ENCODE data around the gene GNA15.

GNA15 gene

DNA sequence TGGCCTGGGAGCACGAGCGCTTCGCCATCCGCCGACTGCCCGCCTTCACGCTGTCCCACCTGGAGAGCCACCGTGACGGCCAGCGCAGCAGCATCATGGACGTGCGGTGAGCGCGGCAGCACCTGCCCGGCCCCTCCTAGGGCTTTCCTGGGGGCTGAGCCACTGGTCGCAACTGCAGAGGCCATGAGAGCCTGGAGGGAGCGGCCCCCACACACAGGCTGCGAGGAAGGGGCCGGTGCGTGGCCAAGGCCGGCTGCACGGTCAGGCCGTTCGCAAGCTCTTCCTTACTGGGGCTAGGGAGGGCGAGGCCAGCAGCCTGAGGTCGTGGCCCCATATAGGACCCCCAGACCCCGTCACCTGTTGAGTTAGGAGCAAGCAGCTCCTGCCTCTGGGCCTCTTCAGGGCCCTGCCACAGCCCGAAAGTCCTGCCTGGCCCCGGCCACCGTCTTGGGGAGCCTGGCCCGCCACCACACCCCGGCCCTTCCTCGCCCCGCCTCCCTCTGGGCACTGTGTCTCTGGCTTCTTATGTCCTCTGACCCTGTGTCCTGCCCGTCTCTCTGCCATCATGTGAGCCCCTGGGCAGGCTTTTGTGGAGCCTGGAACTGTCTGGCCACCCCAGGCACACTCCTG lies 68.9 kb downstream of the GNA15 start:
- Histone ChIP-seq H2AK5ac (ENCODE audit: low read depth, low read length) (no peak overlapping the region), H4K91ac (ENCODE audit: low read depth, low read length, poor library complexity) (no peak overlapping the region), H3K27me3 (ENCODE audit: control insufficient read depth in 3 of 3, insufficient read depth in 3 of 3, low read depth in 1 of 3, low read length in 3 of 3) (no peaks in the 10 kb centered on the region), H3K79me1 (ENCODE audit: low read depth, low read length) (peaks cover 6% of the 10 kb centered on the region), H3K27ac (replicated peaks; ENCODE audit: low read length) (no peak overlapping the region), H3K18ac (ENCODE audit: low read length) (no peak overlapping the region), H4K8ac (ENCODE audit: low read depth, low read length) (no peak overlapping the region), H3K36me3 (replicated peaks in 1 of 2; ENCODE audit: control insufficient read depth in 2 of 2, insufficient read depth in 2 of 2, low read length in 2 of 2) (peaks cover 19 to 63% of the 10 kb centered on the region in 2 donors), H2BK120ac (ENCODE audit: low read depth, low read length) (no peak overlapping the region), H2BK12ac (ENCODE audit: low read length) (no peak overlapping the region), H3K23ac (ENCODE audit: low read depth, low read length, poor library complexity) (peak overlapping the region; percentile 73), H3K4me1 (ENCODE audit: control insufficient read depth in 2 of 2, insufficient read depth in 1 of 2, low read depth in 1 of 2, low read length in 2 of 2) (peaks cover 0 to 4% of the 10 kb centered on the region in 2 donors), H3K14ac (ENCODE audit: low read length) (no peak overlapping the region), H2BK15ac (ENCODE audit: low read length) (no peak overlapping the region), H2AFZ (ENCODE audit: low read length) (no peak overlapping the region), H3K9ac (ENCODE audit: low read depth, low read length, poor library complexity) (peak overlapping the region; percentile 30), H2BK5ac (ENCODE audit: low read length) (no peak overlapping the region), H3K4me2 (ENCODE audit: insufficient read depth, low read length, poor library complexity, severe bottlenecking) (no peak overlapping the region), H3K9me3 (replicated peaks in 1 of 2; ENCODE audit: control insufficient read depth in 2 of 2, insufficient read depth in 1 of 2, low read depth in 1 of 2, low read length in 2 of 2) (peaks cover 0 to 2% of the 10 kb centered on the region in 2 donors), H3K4ac (ENCODE audit: low read length) (no peak overlapping the region), H3K4me3 (ENCODE audit: low read length in 2 of 2) (no peak overlapping the region)
- no peak for DNase-seq (ENCODE audit: low spot score)
- WGBS, 2 donors (ENCODE audit: extremely low coverage in 2 of 2, insufficient read length in 2 of 2, insufficient replicate concordance in 1 of 2): no CpG with 5 or more reads among the region's 35 CpGs

GRCh38 chr19:3206216-3206953 lies 70.6 kb downstream of the GNA15 start:
- Histone ChIP-seq H2BK12ac (ENCODE audit: low read length) (peak overlapping the region; percentile 73), H2BK120ac (ENCODE audit: low read depth, low read length) (no peak overlapping the region), H3K4me2 (ENCODE audit: insufficient read depth, low read length, poor library complexity, severe bottlenecking) (no peak overlapping the region), H2AK5ac (ENCODE audit: low read depth, low read length) (no peak overlapping the region), H3K79me1 (ENCODE audit: low read depth, low read length) (peaks cover 8% of the 10 kb centered on the region), H3K4ac (ENCODE audit: low read length) (no peak overlapping the region), H2AFZ (ENCODE audit: low read length) (no peak overlapping the region), H4K91ac (ENCODE audit: low read depth, low read length, poor library complexity) (no peak overlapping the region), H3K14ac (ENCODE audit: low read length) (no peak overlapping the region), H3K18ac (ENCODE audit: low read length) (no peak overlapping the region), H3K9ac (ENCODE audit: low read depth, low read length, poor library complexity) (no peak overlapping the region), H3K27me3 (ENCODE audit: control insufficient read depth in 3 of 3, insufficient read depth in 3 of 3, low read depth in 1 of 3, low read length in 3 of 3) (no peaks in the 10 kb centered on the region), H2BK5ac (ENCODE audit: low read length) (no peak overlapping the region), H3K4me1 (ENCODE audit: control insufficient read depth in 2 of 2, insufficient read depth in 1 of 2, low read depth in 1 of 2, low read length in 2 of 2) (peaks cover 1 to 4% of the 10 kb centered on the region in 2 donors), H3K23ac (ENCODE audit: low read depth, low read length, poor library complexity) (no peak overlapping the region), H3K36me3 (replicated peaks in 1 of 2; ENCODE audit: control insufficient read depth in 2 of 2, insufficient read depth in 2 of 2, low read length in 2 of 2) (peaks cover 19 to 54% of the 10 kb centered on the region in 2 donors), H2BK15ac (ENCODE audit: low read length) (no peak overlapping the region), H4K8ac (ENCODE audit: low read depth, low read length) (no peak overlapping the region), H3K27ac (replicated peaks; ENCODE audit: low read length) (no peak overlapping the region), H3K9me3 (replicated peaks in 1 of 2; ENCODE audit: control insufficient read depth in 2 of 2, insufficient read depth in 1 of 2, low read depth in 1 of 2, low read length in 2 of 2) (peaks cover 0 to 2% of the 10 kb centered on the region in 2 donors), H3K4me3 (ENCODE audit: low read length in 2 of 2) (no peak overlapping the region)
- no peak for DNase-seq (ENCODE audit: low spot score)
- WGBS, 2 donors (ENCODE audit: extremely low coverage in 2 of 2, insufficient read length in 2 of 2, insufficient replicate concordance in 1 of 2): no CpG with 5 or more reads among the region's 28 CpGs

- H3K79me1 ChIP-seq (ENCODE audit: low read depth, low read length): peaks cover 5% of the 10 kb centered on the region
- no peak overlapping the region for H3K27ac ChIP-seq (replicated peaks; ENCODE audit: low read length)
- no peak overlapping the region for H2AFZ ChIP-seq (ENCODE audit: low read length)
- H3K4ac ChIP-seq (ENCODE audit: low read length): no peak overlapping the region
- H3K4me2 ChIP-seq (ENCODE audit: insufficient read depth, low read length, poor library complexity, severe bottlenecking): no peak overlapping the region
- H2AK5ac ChIP-seq (ENCODE audit: low read depth, low read length): no peak overlapping the region
- peaks cover 0 to 2% of the 10 kb centered on the region in 2 donors for H3K9me3 ChIP-seq (replicated peaks in 1 of 2; ENCODE audit: control insufficient read depth in 2 of 2, insufficient read depth in 1 of 2, low read depth in 1 of 2, low read length in 2 of 2)
- no peak overlapping the region for H4K8ac ChIP-seq (ENCODE audit: low read depth, low read length)
- H2BK15ac ChIP-seq (ENCODE audit: low read length): no peak overlapping the region
- peak overlapping the region; percentile 60 for H3K9ac ChIP-seq (ENCODE audit: low read depth, low read length, poor library complexity)
- no peak for DNase-seq (ENCODE audit: low spot score)
- peak overlapping the region; percentile 39 for H2BK5ac ChIP-seq (ENCODE audit: low read length)
- H3K23ac ChIP-seq (ENCODE audit: low read depth, low read length, poor library complexity): no peak overlapping the region
- no peak overlapping the region for H4K91ac ChIP-seq (ENCODE audit: low read depth, low read length, poor library complexity)
- H3K4me3 ChIP-seq (ENCODE audit: low read length in 2 of 2): no peak overlapping the region
- no peak overlapping the region for H2BK12ac ChIP-seq (ENCODE audit: low read length)
- H3K18ac ChIP-seq (ENCODE audit: low read length): no peak overlapping the region
- peaks cover 1 to 4% of the 10 kb centered on the region in 2 donors for H3K4me1 ChIP-seq (ENCODE audit: control insufficient read depth in 2 of 2, insufficient read depth in 1 of 2, low read depth in 1 of 2, low read length in 2 of 2)
- H3K27me3 ChIP-seq (ENCODE audit: control insufficient read depth in 3 of 3, insufficient read depth in 3 of 3, low read depth in 1 of 3, low read length in 3 of 3): no peaks in the 10 kb centered on the region
- no peak overlapping the region for H2BK120ac ChIP-seq (ENCODE audit: low read depth, low read length)
- no CpG with 5 or more reads among the region's 43 CpGs for WGBS, 2 donors (ENCODE audit: extremely low coverage in 2 of 2, insufficient read length in 2 of 2, insufficient replicate concordance in 1 of 2)
- peak overlapping the region; percentile 21 for H3K14ac ChIP-seq (ENCODE audit: low read length)
- peaks cover 19 to 54% of the 10 kb centered on the region in 2 donors for H3K36me3 ChIP-seq (replicated peaks in 1 of 2; ENCODE audit: control insufficient read depth in 2 of 2, insufficient read depth in 2 of 2, low read length in 2 of 2)
Observed at GRCh38 chr19:3207461-3208242, 71.8 kb downstream of the GNA15 start.

Measured in neuronal stem cell (in vitro differentiated cells).